Globus pallidus (tissue), 1 donor: Measurements from ENCODE around the gene SMYD2.

Source experiments
- DNase-seq: peaks from one replicate; pipeline ENCODE4 v3.0.0-alpha.2; 2015; ENCODE audit warnings: low spot score

Gene SMYD2

DNA sequence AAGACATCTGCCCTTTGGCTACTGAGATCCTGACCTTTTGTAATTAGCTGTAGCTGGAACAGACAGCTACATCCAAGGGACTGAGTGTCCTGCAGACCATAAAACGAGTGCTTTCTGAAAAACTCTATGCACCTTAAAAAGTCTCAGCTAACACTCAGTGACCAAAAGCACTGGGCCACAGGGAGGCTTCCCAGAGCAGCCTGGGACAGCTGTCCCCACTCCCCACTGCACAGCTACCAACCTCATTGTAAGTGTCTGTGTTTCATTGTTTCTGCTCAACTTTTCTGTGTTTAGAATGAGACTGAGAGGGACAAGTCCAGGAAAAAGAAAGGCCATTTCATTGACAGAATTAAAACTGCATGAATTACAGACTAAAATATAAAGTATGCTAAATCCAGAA, 80.7 kb downstream of the SMYD2 start:
- no peak for DNase-seq

DNA sequence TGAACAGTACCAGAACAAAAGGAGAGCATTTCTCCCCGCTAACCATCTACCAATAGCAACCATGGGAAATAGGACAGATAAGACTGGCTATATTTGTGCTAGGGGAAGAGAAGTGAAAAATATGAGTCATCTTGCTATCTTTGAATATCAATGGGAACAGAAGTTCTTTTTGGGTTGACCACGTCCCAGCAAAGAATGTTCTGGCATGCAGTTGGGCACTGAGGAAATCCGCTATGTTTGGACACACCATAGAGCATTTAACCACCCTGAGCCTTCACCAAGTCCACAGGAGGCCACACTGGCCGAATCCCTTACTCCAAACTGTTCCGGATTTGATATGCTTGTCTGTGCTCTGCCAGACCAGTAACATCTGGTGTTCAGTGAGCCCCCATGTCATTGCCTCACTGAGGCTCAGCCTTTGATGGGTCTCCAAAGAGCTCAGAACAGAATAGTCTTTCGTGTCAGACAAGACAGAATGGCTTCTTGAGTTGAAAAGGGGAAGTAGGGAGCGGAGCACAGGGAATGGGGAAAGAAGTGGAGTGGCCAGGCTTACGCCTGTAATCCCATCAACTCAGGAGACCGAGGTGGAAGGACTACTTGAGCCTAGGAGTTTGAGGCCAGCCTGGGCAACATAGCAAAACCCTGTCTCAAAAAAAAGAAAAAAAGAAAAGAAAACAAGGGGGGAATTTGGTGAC, 81.4 kb downstream of the SMYD2 start:
- peak; percentile 43 for DNase-seq

DNA sequence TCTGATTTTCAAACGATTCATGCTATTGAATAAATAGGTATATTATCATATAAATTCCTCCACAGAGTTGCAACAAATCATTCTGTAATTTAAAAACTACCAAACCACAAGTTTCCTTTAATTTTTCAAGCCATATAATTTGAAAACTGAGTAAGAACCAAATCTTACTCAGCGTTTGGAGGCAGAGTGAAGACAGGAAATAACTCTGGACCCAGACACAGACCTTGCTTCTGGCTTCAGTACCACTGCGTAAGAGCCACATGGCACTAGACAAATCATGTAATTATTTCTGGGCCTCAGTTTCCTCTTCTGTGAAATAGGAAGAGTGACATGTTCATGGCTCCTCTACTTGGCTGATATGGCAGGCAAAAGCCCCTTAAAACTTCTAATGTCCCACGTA, 82.4 kb downstream of the SMYD2 start:
- no peak for DNase-seq

DNA sequence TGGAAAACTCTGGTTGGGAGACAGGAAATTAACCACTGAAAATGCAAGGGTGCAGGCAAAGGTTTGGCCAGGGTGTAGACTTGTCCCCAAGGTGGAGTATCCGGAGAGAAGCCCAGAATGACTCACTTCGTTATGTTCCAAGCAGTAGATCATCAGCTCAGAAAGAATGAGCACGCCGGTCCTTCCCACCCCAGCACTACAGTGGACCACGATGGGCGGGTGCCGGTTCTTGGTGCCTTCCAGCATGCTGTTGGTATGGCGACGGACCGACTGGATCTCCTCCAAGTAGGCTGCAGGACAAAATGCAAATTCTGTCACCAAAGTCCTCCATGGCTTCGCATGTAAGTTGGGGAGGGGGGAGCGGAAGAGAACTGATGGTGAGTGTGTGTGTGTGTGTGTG, 83.4 kb downstream of the SMYD2 start:
- no peak for DNase-seq

DNA sequence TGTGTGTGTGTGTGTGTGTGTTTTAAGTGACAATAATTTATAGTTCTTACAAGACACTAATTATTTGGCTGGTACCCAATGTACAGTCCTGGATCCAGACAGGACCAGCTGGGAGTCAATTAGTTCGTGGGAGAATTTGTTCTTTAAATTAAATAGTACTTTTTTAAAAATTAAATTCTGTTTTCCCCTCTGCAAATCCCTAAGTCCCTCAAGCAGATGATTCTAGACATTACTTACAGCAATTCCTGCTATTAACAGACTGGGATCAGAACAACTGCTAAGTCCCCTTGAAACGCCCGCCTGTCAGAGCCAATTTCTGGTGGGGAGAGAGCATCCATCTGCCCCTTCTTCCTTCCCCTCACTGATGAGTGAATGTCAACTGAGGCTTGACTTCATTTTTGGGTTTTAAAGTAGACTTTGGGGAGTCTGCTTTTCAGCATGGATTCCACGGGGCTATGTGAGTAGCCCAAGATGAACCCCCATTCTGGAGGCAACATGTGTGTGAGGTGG, 83.9 kb downstream of the SMYD2 start:
- DNase-seq: no peak

DNA sequence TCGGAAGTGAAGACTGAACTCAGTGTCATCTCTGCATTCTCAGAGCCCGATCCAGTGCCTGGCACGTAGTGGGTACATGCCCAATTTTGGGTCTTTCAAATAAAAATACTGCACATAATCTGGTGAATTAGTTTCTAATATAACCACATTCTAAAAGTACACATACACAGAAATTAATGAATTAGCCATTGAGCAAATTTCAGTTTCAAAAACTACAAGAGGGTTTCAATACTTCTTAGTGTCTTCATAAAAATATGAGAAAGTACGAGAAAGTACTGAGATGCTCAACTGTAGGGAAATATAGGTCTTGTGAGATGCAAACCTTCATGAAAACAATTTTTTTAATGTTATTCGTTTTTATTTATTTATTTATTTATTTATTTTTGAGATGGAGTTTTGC, 86.9 kb downstream of the SMYD2 start:
- no peak for DNase-seq

DNA sequence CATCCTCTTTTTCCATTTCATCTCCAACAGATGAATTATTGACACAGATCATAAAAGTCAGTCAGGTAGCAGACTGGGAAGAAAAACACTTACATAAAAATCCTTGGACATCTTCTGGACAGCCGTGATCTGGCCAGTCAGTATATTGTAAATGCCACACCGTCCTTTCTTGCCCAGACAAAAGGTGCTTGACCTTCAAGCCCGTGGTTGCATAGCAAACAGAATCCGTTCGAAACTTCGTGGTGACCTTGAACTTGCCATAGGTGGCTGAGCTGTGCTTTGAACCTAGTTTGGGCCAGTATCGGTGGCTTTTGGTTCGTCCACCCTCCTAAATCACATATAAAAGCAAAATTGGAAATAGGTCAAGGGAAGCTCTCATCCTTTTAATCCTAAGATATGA, 88.4 kb downstream of the SMYD2 start:
- no peak for DNase-seq

DNA sequence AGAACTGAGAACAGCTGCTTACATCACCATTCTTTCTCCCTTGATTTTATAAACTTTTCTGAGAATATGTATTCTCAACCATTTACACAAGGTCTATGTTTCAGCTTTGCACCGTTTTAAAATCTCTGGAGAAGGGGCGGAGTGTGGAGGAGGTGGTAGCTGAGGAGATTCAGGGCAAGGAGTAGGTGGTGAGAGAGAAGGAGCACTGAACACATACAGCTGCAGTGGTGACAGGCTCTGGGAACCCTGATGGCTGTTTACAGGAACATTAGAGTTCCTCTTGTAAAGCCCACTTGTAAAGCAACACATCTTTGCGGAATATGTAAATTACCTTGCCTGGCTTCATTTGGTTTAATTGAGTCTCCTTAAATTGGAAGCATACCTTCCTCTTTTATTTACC, 89.7 kb downstream of the SMYD2 start:
- DNase-seq: no peak

DNA sequence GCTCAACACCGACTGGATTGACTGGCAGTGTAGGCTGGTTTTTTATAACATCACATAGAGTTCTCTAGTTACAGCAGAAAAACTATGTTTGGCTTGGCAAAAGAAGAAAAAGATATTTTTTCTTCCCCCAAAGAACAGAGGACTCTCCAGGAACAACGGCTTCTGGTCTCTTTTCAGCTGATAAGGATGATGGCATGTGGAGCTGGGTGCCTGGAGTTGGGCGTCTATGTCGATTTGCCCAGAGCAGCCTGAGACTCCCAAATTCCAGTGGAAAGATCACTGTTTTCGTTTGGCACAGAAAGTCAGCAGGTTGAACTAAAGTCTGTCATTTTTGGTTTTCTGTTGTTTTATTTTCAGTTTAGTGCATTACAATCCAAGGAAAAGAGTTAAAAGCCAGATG, 91.1 kb downstream of the SMYD2 start:
- DNase-seq: no peak

DNA sequence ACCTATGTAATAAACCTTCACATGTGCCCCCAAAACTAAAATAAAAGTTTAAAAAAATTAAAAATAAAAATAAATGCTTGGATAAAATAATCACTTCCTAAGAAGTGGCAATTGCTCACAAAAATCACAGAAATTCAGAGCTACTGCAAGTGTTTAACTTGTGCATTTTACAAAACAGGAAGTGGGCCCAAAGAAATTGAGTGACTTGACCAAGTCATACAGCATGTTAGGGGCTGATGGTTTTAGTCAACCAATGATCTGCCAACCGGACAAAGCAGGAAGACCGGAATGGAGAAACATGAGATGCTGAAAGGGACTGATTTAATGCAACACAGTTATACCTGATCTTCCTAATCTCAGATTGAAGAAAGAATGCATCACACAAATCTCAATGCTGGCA, 96.5 kb downstream of the SMYD2 start:
- no peak for DNase-seq

DNA sequence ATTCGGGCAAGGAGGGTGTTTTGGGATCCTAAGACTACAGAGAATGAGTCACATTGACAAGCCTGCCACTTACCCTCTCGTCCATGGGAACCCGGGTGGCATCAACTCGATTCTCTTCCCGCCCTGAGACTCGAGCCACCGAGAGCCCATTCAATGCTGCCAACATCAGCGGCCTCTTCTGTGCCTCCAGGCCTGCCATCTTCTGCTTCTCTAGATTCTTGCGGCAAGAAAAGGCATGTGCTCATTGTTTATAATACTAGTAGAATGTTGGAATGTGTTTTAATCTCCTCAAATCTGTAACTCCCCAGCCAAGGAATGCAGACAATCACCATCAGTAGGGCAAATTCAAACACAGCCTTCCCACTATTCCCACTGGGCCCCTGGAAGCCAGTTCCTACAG, 96.9 kb downstream of the SMYD2 start:
- no peak for DNase-seq

DNA sequence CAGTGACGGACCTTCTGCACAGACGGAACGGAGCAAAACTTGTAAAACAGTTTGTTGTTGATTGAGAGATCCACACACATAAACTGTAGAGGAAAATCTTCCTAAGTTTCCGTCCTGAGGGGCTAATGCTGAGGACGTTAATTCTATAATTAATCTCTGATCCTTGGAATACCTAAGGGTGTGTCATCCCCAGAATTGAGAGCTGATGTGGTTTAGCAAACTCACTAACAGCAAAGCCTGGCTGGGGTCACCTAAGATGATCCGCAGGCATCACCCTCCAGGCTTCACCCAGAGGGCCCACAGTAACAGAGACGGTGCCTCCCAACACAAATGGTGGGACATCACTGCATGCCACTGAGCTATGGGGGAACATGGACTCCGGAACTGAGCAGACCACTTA, 97.5 kb downstream of the SMYD2 start:
- no peak for DNase-seq

DNA sequence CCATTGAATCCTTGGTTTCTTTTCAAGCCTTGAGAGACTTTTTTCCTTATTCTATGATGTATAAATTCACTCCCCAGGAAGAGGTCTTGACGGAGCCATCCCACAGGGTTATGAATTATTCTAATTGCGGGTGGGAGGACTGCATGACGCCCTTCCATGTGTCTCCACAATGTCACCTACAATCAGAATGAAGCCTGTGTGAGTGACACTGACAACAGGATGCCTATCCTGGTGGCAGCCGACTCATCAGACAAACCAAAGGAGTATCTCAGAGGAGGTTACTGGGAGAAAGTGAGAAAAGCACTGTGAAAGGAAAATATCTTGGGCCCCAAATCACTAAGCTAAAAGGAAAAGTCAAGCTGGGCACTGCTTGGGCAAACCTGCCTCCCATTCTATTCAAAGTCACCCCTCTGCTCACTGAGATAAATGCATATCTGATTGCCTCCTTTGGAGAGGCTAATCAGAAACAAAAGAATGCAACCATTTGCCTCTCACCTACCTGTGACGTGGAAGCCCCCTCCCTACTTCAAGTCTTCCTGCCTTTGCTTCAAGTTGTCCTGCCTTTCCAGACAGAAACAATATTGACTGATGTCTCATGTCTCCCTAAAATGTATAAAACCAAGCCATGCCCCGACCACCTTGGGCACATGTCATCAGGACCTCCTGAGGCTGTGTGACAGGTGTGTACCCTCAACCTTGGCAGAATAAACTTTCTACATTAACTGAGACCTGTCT, 98.4 kb downstream of the SMYD2 start:
- DNase-seq: no peak

DNA sequence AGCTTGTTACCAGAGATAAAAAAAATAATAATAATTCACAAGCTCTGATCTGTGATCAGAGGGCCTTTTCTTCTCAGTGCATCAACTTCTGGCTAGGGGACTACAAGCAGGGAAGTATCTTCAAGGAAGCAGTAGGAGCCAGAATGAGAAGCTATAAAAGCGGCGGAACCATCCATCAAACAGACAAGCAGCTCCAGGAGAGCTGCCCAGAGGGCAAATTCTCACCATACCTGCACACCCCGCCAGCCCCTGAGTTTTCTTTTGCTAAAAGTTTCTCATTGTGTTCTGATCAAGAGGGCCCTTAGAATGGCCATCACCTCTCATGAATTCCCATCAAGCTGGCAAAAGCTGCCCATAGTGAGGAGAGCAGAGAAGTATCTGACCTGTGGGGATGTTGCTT, 99.4 kb downstream of the SMYD2 start:
- no peak for DNase-seq

DNA sequence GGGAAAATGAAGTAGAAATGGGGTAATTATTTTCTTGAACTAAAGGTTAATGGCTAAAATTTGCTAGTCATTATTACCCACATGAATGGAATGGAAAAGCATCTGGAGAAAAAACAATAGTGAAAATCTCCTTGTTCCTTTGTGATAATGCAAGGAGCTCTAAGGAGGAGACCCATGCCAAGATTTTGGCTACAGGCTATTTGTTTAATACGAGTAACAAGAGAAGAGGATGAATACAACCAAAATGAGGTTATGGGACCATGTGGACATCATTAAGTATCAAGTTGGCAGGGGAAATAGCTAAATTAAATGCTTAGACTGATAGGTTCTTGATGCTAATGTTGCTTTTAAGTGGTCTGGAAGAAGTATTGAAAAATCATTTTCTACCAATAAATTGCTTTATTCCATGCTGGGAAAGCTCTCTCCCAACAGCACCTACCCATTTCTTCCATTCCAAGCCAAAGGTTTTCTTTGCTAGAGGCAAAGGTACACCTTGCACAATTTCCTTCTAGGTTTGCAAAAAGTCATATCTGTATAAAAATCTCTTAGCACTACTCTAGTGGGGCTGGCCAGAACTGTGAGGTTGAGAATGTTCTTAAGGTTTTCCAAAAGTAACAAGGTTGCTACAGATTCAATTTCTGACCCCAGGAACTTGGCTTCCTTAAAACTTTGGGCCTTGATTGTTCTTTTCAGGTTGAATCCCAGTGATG, 100.2 kb downstream of the SMYD2 start:
- no peak for DNase-seq

DNA sequence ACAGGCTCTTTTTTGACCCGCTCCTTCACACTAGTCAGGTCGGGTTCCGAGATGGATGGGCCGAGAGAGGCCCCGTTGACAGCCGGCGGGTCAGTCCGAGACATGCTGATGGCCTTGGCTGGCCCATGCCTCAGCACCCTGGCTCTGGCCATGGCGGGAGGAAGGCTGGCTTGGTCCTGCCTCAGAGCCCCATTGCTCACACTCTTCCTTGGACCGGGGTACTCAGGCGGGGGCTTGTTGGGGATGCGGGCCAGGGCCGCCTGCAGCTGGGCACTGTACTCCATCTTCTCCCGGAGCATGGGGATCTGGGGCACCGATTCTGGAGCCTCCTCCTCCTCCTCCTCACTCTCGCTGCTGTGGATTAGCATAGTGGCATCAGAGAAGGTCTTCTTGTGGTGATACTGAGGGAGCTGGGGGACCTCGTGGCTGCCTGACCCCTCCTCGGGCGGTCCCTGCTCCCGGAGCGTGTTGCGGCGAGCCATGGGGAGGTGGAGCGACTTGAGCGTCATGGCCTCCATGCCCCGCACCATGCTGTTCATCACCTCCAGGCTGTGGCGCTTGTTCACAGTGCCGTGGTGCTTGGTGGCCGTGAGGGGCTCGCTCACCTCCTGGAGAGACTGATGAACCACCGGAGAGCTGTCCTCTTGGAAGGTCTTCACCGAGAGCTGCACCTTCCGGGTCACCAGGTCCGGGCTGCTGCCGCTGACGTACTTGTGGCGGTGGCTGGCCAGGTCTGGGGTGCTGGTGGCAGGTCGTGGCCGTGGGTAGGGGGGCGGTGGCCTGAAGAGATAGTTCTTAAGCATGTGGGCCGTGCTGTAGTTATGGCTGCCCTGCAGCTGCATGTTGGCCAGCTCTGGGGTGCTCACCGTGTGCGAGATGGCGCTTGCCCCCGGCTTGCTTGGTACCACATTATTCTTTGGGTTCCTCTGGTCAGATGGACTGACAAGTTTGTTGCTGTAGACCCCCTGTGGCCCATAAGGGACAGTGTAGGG, 102.7 kb downstream of the SMYD2 start:
- DNase-seq: no peak

DNA sequence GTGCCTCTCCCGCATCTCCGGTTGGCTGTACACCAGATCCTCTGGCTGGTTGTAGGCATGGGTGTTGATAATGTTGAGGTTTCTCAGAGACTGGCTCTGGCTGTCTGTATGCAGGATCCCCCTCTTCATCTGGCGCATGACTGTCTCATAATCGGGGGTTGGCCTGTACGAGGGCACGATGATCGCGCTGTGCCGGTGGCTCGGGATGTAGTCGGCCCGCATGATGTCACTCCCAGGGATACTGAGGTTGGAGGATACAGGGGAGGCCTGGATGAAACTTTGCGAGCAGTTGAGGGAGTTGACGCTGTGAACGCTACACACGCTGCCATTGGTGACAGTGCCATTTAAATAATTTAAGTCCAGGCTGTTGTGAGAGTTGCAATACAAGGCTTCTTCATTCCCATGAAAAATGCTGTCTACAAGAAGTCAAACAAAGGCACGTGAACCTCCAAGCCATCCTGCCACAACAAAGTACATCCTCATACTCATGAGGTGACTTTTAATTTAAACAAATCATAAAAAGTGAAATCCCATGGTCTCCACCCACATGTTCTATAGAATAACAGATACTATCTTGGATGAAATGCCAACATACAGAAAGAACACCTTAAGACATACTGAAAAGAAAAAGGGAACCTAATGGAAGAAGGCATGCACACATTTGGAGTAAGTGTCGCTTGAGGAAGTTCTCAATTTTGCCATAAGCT, 103.6 kb downstream of the SMYD2 start:
- no peak for DNase-seq

DNA sequence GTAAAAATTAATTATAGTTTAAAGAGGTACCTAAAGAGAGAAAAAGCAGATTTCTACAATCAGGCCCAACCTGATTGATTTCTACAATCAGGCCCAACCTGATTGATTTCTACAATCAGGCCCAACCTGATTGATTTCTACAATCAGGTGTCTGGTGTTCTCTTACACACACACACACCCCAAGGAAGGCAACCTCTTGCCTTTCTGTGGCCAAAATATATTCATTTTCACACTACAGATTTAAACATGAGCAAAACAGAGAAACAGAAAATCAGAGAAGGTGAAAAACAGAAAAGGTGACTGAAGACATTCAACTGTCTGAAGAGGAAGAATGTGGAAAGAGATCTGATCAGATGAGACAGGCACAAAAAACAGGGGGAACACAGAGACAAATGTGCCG, 104.5 kb downstream of the SMYD2 start:
- DNase-seq: no peak

DNA sequence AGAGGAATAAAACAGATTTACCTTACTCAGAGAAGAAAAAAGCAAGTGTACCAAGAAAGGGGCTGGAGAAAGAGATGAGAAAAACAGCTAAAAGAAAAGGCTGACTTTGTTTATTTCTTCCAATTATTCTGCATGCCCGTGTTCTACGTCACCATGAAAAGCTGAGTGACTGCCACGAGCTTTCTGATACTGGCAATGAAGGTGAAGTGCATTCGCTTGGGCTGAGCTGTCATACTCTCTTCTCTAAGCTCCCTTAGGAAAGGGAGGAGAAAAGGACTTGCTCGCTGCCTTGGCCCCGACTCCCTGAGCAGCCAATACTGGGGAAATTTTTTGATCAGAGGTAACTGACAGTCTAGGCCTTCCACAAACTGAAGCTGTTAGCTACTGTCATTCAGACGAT, 105.4 kb downstream of the SMYD2 start:
- DNase-seq: no peak
